ENCODE results near the gene POM121L2.

Gene POM121L2

DNA sequence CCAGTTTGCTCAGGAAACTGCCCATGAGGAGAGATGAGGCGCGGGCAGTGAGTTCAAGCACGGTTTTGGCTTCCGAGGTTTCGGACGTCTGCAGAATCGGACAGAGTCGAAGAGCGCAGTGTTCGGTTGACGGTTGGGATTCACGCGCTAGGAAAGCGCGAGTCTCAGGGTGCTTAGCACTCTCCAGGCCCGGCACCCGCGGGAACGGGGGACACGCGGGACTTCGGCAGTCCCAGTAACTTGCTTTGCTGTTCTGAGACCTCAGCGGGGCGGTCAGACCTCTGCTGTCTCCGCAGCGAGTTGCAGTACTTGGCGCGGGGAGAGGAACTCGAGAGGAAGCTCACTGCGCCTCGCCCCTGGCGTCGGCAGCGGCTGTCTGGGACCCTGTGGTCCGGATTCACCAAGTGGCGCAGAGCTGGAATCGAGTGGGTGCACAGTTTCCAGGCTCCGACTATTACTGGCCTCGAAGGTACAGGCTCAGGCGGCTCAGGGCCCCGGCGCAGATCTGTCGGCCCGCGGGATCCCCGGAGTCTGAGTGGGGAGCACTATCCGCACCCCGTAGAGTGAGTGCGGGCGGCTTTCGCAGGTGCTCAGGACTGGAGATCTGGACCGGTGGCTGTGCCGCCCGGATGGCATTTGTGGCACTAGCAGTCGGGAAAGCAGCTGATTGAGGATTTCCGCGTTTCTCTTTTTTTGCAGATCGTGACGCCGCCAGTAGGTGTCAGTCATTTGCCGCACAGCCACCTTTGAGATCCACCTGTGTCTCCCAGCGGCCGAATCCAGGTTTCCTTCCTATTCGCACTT, at the start of gene POM121L2:
POM121L2 (minus strand) TSS at position 128 of the 804 bp plus-strand sequence; CDS start at position 25, 103 bp downstream.
- DNase-seq: peak; percentile 77 to 89

DNA sequence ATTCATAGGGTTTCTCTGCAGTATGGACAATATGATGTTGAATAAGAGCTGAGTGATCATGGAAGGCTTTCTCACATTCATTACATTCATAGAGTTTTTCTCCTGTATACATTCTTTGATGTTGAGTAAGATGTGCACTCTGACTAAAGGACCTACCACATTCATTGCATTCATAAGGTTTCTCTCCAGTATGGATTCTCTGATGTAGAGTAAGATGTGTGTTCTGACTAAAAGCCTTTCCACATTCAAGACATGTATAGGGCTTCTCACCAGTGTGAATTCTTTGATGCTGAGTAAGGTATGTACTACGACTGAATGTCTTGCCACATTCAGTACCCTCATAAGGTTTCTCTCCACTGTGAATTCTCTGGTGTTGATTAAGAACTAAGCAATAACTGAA, 47.2 kb upstream of the POM121L2 start:
- DNase-seq: no peak

DNA sequence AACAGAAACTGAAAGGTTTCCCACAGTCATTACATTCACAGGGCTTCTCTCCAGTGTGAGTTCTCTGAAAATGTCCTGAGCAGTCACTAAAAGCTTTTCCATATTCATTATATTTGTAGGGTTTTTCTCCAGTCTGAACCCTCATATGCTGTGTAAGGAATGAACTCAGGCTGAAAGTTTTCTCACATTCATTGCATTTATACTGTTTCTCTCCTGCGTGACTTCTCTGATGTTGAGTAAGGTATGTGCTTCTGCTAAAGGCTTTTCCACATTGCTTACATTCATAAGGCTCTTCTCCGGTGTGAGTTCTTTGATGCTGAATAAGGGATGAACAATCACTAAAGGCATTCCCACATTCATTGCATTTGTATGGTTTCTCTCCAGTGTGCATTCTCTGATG, 46.7 kb upstream of the POM121L2 start:
- no peak for DNase-seq

DNA sequence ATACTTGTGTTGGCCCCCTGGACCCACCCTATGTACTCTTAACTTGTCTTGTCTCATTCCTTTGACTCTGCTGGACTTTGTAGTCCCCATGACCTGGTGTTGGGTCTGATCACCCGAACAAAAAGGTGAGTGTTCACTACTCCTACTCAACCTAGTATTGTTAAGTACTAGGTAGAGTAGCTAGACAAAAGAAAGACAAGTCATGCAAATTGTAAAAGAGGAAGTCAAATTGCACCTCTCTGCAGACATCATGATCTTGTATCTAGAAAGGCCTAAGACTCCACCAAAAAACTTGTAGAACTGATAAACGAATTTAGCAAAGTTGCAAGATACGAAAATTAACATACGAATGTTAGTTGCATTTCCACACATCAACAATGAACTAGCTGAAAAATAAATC, 40.8 kb upstream of the POM121L2 start:
- no peak for DNase-seq

DNA sequence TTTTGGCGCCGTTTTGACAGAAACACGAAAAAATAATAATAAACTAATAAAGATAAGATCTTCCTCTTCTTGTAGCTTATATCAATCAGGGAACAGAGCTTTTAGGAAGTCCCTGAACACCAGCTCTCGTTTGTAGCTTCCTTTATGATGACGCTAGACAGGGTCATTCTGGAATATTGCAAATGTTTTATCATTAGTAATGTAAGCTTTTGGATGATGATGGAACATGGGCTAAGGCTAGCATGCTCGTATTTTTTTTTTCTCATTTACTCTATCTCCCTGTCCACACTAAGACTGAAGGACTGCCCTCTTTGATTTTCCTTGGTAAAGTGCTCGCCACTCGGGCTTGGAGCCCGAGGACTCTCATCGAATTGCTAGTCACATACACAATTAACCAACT, 22.1 kb upstream of the POM121L2 start:
- DNase-seq: no peak

DNA sequence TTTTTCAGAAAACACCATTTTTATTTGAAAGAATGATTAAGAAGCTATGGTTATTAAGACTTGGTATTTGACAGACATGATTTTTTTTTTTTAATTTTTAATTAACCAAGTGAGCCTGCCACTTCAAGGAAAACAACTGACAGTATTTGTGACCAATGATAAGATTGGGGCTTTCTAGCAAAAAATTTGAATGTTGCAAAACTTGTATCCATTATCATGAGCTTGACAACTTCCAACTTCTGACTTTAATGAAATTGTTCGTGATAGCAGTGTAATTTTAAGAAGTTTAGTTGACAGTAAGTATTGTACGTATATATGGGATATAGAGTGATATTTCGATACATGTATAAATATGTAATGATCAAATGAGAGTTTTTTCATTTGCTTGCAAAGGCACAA, 21.6 kb upstream of the POM121L2 start:
- DNase-seq: no peak

DNA sequence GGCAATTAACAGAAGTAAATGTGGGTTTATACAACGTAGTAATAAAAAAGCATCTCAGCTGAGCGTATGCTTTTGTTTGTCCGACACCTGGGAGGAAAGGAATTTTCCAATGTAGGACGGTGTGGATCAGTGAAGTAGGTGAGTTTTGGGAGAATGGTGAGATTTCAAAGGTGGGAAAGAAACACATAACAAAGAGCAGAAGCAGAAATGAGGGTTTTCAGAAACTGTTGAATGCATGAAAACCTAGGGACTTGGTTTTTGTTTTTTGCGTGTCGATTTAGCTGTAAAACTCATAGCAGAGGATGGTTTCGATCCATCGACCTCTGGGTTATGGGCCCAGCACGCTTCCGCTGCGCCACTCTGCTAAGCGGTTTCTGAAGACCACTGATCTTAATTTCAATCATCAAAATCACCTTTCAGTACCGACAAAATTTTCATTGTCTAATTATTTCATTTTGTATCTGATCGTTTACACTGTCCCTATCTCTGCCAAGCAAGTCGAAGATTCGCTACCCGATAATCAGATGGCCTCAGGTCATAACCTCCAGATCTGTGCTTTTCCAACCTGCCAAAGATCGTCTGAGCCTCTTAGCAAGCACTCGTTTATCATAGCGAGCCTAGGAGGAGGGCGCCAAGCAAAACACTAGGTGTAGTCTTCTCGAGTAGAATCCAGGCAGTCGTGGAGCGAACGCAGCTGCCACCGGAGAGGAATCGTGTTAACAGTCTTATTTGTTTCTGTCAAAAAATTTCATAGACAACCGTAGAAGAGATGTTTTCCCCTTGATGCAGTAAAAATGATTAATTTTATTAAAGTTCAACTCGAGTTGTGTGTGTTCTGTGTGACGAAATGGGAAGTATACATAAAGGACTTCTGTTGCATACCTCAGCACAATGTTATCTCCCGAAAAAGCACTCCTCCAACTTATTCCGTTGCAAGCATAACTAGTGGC, 20.9 kb upstream of the POM121L2 start:
- DNase-seq: peak; percentile 7 to 51

DNA sequence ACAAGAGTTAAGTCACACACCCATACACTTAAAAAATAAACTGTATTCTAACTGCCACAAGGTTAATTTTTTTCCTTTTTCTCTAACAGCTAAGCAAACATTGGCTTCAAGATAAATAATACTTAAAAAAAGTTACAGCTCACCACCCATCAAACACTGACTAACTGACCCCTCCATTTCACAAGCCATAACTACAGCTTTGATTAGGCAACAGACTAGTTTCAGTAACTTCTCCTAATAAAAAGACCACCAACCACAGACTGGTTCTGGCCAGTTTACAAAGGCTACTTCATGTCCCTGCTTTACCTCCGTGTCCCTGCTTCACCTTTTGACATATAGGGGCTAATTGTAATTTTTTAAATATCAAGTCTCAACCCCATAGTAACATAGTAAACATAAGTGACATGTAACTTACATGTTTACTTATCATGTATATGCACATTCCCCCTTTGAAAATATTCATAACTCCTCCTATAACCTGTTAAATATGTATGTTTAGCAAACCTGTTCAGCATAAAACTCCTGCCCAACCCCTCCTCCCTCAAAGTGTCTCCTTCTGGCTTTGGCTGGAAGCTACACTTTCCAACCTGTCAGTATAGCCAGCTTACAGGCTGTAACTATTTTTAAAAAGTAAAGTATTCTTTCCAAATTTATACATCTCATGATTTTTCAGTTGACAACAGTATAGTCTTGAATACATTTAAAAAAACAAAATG, 15.1 kb upstream of the POM121L2 start:
- DNase-seq: no peak

DNA sequence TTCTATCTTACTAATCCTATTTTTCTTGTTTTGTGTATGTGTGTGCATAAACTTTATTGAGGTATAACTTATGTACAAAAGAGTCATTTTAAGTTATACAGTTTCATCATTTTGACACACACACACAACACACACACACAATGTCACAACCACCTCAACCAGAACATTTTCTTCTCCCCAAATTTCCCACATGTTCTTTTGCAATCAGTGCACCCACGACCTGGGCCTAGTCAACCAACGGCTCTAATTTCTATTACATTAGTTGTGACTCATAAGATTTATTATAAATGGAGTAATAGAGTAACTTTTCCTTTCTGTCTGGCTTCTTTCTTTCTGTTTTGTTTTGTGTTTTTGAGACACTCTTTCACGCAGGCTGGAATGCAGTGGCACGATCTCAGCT, 9.8 kb upstream of the POM121L2 start:
- DNase-seq: no peak

DNA sequence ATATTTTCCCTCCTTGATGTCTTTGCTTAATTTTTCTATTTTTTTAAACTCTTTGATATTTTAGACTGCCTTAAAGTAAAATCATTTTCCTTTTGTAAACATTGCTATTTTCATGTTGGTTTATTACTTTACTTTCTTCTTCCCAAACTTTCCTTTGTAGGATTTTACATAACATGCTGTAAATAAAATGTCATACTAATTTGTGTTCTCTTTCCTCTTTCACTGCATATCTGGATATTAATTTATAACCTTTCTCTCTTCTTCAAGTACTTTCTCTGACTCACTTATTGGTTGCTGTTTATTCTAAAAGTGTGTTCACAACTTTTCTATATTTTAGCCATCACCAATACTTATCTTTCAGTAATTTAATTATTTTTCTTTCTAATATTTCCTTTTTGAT, 9.3 kb upstream of the POM121L2 start:
- no peak for DNase-seq

DNA sequence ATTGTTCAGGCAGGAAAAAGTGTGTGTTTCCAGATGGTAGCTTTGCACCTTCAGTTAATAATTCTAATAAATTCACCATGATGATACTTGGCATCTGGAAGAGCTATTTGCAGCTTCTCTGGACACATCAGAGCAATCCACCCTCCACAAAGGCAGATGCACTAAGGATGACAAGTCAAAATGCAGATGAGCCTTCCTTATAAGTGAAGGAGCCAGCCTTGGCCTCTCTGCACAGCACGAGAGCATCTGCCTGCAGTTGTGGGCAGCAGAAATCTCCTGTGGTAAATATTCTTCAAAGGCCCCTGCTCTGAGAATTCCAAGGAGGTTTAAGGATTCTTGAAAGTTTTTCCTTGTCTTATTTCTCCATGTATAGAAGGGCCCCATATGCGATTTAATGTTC, 6.9 kb upstream of the POM121L2 start:
- DNase-seq: no peak

DNA sequence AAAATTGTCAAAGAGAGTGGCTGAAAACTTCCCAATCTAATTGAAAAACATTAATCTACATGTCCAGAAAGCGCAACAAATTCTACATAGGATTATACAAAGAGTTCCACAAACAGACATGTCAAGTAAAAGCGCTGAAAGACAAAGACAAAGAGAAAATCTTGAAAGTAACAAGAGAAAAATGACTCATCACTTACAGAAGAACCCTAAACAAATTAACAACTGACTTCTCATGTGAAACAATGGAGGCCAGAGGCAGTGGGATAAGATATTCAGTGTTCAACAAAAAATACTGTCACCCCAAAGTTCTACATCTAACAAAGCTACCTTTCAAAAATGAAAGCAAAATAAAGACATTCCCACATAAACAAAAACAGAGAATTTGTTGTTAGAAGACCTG, 2.0 kb upstream of the POM121L2 start:
- DNase-seq: no peak

DNA sequence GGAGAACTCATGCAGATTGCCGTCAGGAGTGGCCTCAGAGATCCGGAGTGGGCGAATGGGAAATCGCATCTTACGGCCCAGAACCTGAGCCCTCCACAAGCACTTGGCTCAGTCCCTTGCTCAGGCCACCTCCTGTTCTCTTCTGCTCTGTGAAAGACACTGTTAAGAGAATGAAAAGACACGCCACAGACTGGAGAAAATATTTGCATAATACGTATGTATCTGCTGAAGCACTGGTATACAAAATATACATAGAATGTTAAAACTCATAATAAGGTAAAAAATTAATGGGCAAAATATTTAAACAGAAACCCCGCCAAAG, 838 bp upstream of the POM121L2 start:
- no peak for DNase-seq

DNA sequence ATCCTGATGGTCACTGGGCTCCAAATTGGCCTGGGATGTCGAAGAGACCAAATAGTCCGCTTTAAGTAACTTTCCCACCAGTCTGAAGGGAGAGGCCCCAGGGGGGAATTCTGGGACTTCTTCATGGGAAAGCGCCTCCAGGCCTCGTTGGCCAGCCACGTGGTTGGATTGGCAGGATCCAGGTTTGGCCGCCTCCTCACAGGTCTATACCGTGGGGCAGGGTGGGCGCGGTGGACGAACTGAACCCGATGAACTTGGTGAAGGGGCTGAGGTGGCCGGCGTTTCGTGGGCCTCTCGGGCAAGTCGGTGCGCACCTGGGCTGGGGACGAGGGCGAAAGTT, 297 bp downstream of the POM121L2 start:
- DNase-seq: no peak

DNA sequence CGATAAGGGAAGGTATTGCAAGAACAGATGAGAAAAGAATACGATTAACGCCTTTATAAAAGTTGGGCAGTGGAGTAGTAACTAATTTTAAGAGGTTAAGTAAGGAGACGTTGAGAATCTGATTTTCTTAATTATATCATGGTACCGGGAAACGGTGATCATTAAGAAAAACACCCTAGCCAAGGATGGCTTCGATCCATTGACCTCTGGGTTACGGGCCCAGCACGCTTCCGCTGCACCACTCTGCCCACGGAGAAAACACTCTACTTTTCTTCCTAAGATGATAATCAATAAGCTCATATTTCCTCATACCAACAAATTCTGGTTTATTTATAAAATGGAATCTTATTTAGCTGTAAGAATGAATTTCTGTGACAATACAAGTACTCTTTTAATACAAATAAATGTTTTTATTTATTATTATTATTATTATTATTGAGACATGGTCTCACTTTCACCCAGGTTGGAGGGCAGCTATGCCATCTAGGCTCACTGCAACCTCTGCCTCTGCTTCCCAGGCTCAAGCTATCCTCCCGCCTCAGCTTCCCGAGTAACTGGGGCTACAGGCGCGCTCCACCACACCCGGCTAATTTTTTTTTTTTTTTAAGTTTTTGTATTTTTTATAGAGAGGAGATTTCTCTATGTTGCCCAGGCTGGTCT, 8.3 kb downstream of the POM121L2 start:
- no peak for DNase-seq

DNA sequence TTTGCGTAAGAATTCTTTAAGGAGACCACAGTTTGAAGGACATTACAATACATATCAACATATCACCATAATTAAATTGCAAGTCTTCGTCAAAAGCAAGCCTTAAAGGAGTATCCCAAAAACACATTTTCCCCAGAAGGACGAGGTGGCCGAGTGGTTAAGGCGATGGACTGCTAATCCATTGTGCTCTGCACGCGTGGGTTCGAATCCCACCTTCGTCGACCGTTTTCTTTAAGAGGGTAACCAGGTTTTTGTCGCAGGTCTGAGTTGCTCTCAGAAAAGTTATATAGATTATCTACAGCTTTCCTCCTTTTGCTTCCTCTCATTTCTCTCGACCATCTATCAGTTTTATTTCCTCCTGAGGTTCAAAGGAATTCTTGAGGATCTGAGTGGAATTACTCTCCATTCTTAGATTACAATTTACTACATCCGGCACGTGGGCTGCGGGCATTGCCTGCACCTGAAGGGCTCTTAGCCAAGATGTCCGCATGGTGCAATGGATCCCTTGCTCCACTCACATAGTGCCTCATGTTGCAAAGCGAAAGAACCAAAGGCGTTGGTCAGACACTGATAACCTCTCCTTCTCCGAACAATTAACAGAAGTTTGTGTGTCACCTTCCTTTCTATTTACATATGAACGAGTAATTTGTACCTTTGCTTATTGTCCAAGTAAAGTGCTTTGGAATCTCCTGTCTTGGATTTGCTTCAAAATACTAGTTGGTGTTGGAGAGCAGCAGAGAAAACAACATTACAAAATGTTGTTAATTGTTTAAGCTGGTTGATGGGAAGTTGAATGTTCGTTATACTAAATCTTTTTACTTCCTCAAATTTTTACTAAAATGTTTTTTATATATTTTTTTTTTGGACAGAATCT, 14.0 kb downstream of the POM121L2 start:
- no peak for DNase-seq

DNA sequence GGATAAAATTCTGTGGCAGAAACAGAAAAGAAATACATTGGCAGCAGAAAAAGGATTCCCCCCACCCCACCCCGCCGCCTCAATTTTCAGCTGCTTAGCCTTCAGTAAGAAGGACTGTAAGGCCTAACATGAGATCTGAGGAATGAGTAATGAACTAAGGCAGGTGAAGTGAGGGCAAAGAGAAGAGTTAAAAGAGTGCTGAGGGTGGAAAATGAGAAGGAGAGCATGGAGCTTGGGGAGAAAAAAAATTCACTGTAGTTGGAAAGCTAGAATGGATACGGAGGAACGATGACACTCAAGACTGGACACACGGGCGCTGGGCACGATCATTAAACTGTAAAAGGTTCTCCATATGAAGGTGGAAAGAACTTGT, 14.6 kb downstream of the POM121L2 start:
- DNase-seq: no peak

DNA sequence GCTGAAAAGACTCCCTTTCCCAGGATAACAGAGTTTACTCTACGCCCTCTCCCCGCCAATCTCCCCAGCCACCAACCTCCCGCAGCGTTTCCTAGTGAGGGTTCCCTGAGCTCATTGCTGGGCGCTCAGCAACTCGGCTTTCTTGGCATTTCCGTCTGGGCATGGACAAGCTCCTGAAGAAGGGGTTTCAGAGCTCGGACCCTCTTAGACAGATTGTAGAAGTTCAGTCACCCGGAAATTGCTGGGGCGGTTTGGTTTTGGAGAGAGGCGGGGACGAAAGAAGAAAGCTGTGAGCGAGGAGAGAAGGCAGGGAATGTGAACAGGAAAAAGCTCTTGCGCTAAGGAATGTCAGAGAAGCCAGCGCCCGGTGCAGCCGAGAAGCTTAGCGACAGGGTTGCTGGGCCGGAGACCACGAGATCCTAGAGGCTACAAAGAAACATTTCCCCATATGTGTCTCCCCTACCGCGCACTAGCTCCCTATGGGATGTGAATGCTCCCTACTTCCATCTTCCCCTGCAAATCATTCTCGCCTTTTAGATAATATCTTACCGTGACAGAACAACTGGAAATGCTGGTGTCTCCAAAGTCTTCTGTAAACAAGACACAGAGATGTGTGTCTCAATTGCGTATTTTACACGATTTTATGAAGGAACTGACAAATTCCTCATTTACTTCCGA, 15.8 kb downstream of the POM121L2 start:
- no peak for DNase-seq

DNA sequence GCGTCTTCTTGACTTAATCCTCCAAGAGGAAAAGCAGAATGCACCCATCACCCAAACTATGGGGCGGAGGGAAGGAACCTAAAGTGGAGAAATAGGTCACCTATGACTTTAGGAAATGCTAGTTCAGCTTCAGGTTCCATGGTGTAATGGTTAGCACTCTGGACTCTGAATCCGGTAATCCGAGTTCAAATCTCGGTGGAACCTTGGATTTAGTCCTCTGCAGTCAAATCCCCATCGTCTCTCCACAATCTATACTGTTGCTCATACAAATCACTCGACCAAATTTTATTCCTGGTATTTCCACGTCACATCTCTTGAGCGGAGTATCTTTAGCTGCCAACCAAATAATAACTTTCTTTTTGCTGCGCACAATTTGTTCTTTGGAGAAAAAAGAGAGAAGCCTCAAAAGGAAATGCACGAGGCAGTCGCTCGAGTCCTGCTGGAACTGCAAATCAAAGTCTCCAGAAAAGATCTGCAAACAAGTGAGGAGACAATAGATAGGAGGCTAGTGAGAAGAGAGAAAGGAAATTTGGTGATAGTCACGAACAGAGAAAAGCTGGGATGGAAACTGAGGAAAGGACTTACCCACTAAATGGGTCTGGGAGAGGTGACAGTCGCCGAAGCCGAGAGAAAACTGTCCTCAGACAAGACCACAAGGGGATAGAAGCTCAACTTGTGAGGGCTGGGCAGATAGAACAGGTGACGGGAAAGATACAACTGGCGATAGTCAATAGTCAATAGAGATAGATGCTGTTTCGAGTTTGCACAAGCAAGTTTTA, 16.6 kb downstream of the POM121L2 start:
- DNase-seq: peak in 1 of 2 experiments; percentile 8

DNA sequence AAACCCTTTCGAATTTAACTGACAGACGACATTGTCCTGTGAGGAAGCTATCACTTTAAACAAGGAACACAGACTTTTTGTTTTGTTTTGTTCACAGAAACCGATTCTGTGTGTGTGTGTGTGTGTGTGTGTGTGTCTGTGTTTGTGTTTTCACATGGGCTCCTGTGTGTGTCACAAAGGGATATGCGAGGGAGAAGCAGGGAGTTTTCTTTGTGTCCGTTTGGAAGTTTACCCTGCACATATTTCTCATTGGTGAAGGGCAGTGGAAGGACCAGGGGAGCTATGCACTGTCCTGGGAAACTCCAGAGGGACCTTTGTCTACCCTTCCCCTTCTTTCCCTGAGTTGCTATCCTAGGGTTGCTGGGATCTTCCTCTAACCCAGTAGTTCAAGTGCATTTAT, 17.7 kb downstream of the POM121L2 start:
- DNase-seq: no peak

Measured in NCI-H526 (cell line).